GM15510 (cell line): ENCODE data around the gene DBH.

Source experiments
- POLR2A ChIP-seq: IDR thresholded peaks from 3 replicates; pipeline ENCODE4 v1.6.1; 2011; ENCODE audit warnings: borderline replicate concordance; ENCODE audit not compliant: insufficient read length; ENCODE audit errors: extremely low read depth

DBH gene

DNA sequence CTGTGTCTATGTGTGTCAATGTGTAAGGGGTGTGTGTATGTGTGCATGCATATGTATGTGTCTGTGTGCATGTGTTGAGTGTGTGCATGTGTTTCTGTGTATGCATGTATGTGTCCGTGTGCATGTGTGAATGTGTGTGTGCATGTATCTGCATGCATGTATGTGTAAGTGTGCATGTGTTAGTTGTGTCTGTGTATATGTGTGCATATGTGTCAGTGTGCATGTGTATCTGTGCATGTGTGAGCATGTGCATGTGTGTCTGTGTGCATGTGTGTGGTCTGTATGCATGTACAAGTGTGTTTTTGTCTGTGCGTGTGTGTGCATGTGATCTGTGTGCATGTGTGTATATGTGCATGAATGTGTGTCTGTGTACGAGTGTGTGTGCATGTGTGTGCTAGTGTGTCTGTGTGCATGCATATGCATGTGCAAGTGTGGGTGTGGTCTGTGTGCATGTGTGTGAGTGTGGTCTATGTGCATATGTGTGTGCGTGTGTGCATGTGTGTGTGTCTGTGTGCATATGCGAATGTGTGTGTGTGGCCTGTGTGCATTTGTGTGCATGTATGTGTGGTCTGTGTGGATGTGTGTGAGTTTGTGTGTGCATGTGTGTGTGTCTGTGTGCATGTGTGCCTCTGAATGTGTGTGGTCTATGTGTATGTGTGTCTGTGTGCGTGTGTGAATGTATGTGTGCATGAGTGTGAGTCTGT is 36.5 kb upstream of the DBH start:
- TF ChIP-seq POLR2A, result no peak

DNA sequence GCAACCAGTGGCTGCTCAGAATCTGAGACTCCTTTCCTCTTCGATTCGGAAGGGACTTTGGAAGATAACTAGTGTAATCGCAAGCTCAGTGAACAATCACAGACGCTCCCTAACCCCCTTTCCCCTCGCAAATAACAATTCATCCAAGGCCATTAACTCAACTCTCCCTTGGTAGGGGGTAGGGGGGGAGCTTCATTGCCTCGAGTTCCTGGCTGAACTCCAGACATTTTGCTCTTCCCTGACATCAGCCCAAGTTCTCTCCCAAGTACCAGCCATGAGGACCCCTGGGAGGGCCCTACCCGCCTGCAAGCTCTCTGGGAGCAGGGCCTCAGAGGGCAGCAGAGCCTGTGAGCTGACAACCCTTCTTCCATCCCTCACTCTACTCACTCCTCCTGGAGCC is 35.4 kb upstream of the DBH start:
- TF ChIP-seq POLR2A, result no peak

DNA sequence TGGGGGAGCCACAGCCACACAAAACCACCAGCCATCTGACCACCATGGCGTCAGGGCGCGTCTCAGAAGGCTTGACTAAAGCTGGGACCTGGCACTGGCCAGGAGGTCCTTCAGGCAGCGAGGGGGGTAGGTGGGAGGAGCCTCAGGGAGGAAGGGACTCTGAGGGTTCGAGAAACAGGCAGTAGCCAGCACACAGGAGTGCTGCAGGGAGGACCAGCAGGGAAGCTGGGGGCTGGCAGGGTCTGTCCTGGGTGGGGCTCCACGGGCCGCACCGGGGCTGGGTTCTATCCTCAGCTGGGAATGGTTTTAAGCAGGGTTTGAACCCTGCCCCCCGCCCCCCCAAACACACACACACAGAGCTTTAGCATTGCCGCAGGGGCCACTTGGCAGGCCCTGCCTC is 34.4 kb upstream of the DBH start:
- TF ChIP-seq POLR2A, result no peak

DNA sequence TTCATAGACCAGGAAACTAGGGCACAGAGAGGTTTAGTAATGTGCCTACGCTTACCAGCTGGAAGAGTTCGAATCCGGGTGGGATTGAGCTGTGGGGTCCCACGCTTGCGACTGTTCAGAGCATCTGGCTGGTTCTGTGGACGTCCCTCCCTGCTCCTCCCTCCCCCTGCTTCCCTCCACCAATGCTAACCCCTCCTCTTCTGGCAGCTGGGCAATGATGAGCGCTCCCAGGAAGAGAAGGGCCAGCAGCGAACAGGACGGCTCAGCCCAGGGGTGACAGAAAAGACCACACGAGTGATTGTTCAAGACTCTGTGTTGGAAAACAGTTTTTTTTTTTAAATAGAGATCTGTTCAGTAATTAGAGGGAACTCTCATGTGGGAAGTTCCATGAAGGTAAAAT is 33.9 kb upstream of the DBH start:
- no peak for TF ChIP-seq POLR2A

DNA sequence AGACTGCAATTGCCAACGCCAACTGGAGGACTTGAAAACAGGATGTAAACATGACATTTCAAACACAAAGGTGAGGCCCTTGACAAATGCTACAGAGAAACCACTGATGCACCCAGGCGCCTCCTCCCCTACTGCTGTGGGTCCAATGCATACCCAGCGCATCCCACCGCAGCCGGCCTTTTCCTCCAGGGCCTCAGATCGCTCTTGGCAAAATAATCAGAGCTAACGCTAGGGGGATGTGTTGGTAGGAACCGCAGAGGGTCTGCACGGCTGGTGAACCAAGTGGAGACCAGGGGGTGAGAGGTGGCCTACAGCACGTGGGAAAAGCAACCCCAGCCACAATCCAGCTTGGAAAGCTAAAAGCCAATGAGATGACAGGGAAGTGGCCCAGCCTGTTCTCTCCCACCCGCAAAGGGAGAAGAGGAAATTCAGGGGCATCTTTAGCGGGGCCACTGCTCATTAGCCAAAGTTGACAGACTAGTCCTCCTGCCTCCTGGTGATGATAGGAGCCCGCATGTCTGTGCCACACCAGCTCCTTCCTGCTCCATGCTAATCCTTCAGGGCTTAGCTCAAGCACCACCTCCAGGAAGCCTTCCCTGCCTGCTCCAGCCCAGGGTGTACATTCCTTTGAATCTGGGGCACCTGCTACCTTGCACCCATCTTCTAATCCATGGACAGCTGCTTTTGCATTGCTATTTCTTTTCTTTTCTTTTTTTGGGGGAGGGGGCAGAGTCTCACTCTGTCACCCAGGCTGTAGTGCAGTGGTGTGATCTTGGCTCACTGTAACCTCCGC is 32.8 kb upstream of the DBH start:
- no peak for TF ChIP-seq POLR2A

DNA sequence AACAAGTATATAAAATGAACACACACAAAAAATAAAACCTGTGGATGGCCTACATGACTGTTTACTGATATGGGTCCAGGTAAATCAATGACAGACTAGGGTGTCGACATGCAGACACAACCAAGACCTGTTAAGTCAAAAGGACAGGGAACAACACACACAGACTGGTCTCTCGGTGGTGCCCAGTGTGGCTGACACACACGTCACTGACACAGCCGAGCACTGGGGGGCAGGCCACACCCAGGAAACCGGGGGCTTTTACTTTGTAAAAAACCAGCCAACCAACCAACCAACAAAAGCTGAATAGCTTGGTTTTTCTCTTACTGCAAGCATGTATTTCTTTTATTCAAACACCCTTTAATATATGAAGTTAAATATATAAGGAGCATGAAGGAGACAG is 31.9 kb upstream of the DBH start:
- no peak for TF ChIP-seq POLR2A

DNA sequence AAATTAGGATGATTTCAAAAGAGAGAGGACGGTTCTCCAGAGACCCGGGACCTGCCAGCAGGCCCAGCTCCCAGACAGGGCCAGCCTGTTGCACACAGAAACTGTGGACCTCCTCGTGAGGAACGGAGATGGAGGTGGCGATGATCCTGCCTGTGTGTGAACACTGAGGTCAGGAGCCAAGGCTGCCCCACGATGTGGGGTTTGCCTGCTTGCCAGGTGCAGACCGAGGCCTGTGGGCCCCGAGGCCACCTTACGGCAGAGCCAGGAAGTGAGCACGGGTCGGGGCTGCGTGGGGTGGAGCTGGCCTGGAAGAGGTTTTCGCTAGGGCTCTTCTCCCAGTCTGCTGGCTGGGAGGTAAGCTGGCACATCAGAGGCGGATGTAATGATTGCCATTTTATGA is 31.3 kb upstream of the DBH start:
- TF ChIP-seq POLR2A, result no peak

DNA sequence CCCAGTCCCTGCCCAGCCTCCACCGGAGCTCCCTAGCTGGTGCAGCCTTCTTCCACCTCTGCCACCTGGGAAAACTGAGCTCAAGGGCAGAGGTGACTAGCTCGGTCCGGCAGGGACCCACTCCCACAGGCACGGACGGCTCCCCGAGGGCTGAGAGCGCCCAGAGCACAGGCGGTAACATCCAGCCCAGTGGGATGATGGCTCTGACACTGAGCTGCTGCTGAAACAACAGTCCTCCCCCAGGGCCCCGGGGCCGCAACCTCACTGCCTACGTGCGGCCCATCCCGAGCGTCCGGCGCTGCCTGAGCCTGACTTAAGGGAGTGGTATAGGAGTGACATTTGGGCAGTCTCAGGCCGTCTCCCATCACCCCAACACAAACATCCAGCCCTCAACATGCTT is 30.7 kb upstream of the DBH start:
- TF ChIP-seq POLR2A, result no peak

DNA sequence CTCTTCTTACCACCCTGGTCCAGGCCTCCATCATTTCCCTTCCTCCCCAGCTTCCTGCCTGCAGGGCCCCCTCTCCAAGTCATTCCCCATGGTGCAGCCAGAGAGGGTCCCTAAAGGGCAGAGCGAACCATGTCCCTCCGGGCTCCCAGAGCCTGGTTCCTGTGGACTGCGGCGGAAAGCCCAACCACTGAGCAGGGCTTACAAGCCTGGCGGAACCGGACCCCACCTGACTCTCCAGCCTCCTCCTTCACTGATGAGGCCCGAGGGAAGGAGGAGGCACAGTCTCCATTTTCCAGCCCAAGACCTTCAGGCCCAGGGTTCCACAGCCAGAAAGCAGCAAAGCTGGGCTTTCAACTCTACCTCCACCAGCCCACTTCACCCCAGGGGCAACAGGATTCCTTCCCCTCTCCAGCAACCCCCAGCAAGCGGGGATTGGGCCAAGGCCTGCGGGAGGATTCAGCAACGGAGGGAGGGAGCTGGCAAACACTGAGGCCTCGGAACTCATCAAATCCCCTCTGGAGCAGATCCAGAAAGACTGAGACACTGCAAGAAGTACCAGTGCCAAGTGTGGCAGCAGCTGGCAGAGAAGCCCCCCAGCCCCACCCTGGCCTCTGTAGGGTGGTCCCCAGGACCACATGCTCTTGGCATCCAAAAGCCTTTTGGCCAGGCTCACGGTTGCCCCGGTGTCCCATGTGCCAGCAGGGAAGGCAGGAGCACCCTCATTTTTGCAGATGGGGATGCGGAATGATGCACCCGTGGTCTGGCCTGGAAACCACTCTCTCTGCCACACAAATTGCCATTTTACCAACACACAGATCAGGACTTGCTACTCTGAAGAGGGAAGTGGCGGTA is 30.1 kb upstream of the DBH start:
- no peak for TF ChIP-seq POLR2A

DNA sequence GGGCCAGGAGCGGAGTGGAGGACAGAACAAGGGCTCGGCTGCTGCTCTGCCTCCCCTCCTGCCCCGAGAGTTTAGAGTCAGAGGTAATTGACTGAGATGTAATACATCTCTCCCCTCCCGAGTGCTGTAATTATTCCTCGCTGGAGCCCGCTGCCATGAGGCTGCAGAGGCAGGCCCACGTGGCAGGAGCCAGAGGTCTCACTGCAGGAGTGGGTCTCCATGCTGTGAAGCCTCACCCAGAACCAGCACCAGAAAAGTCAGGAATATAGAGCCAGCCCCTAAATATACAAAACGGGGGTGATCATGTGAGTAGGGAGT is 29.5 kb upstream of the DBH start:
- TF ChIP-seq POLR2A, result no peak

DNA sequence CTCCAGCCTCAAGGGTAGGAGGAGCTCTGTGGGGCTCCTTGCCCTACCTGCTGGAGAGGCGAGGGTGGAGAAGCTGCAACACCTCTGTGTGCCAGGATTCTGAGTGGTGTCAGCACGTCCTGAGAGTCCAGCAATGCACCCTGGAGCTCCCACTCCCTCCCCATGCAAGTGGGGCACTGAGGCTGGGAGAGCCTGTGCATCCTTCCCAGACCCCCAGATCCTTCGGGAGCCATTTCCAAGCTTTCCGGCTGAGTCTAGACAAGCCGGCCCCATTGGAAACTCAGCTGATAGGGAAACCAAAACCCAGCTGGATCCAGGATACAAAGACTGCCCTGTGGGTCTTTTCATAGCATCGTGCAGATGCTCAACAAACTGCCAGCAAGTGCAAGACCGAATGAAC is 28.8 kb upstream of the DBH start:
- TF ChIP-seq POLR2A, result no peak

DNA sequence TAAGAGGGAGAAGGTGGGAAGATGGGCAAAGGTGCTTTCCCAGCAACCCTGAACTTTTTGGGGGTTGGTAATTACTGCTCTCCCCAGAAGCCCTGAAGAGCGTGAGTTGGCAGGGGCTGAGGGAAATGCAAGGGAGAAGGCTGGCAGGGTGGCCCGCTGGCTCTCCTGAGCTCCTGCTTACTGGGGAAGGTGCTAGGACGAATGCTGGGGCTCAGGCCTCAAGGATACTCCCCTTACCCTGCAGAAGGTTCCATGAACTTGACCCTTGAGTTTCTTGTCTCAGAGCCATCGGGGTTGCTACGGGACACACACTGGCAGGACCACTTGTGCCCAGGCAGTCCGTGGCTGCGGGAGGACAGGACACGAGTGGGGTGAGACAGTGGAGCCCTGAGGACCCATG is 28.2 kb upstream of the DBH start:
- TF ChIP-seq POLR2A, result no peak

DNA sequence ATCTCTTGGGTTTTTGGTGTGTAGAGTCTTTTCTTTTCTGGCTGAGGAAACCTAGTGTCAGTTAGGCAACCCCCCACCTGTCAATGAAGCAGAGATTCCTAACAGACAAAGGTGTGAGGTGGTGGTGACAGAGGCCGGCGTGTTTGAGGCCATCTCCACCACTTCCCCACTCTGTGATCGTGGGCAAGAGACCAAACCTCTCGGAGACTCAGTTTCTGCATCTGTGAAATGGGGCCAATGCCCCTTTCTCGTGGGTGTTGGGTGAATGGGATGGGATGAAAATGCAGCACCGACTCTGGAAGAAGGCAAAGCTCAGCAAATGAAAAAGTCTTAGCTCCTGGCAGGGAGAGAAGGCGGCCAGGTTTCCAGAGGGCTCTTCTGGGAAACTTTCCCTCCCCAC is 27.8 kb upstream of the DBH start:
- no peak for TF ChIP-seq POLR2A

DNA sequence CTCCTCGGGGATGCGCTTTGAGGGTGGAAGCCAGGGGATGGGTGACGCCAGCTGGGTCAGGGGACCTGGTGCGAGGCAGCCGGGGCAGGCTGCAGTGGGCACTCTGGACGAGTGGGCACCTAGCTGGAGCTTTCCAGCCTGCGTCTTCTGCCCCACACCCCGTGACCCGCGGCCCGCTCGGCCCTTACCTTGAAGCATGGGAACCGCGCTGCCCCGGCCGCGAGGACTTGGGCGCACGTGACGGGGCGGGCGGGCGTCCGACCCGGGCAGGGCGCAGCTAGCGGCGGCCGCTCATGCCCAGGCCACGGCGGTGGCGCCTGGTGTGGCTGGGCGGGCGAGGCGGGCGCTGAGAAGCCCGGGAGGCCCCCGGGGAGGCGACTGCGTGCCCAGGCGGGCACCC is 27.3 kb upstream of the DBH start:
- no peak for TF ChIP-seq POLR2A

DNA sequence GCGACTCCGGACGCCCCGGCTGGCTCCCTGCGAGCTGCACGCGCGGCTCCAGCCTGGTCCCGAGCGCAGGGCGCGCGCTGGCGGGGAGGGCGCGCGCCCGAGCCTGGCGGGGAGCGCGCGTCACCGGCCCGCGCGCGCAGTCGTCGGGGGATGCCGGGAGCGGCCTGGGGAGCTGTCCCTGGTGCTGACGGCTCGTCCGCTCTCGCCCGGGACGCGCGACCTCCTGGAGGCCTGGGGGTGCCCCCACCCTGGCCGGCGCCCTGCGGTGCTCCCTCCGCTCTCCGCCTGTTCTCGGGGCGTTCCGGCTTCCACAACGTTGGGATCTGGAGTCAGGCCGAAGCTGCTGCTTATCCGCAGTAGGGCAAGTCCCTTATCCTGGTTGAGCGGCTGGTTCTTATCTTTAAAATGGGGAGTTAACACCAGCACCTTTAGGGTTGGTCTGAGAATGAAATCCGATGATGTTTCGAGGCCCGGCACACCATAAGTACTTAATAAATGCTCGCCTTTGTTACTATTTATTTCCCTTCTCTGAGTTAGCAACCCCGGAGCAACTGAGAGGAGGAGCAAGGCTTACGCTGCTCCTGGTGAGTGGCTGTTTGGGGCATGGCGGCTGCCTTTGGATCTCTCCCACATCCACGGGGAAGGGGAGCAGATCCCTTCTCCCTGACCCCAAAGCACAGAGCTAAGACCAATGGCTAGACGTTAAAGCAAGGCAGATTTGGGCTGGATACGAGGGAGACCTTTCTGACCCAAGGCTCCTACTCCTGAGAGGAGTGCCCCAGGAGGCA is 26.7 kb upstream of the DBH start, which contains the start of gene FAM163B:
FAM163B (minus strand) TSS at position 79 of the 788 bp plus-strand sequence. CDS start 29,166 bp downstream, outside the sequence.
- no peak for TF ChIP-seq POLR2A
